ENCODE measurements around the gene TMED7. TPM values are rescaled to one million over a fixed set of nuclear protein-coding genes. Genes with fewer than 3 reads are reported as not detected.

Gene TMED7
- total and polyA plus RNA-seq, 4 donors: 43.4 to 140 (median 65.8) TPM

- no peak for TF ChIP-seq JUND (IDR thresholded peaks at IDR 0.05)
- no peak for TF ChIP-seq YY1 (IDR thresholded peaks at IDR 0.05)
- H3K27ac ChIP-seq (ENCODE audit: low read depth in 1 of 2, low read length in 2 of 2): no peak overlapping the region
- H3K9ac ChIP-seq (ENCODE audit: low read depth in 1 of 2, low read length in 2 of 2): no peak overlapping the region
- no peaks in the 10 kb centered on the region for H3K36me3 ChIP-seq (ENCODE audit: control insufficient read depth in 4 of 4, insufficient read depth in 3 of 4, low read depth in 1 of 4, low read length in 3 of 4)
- H3K4me1 ChIP-seq (ENCODE audit: control insufficient read depth in 4 of 4, insufficient read depth in 4 of 4, low read length in 3 of 4): no peaks in the 10 kb centered on the region
- H3K9me3 ChIP-seq (ENCODE audit: control insufficient read depth in 4 of 4, low read length in 3 of 4): no peaks in the 10 kb centered on the region
- DNase-seq (ENCODE audit: low spot score): no peak
- H3K4me3 ChIP-seq (ENCODE audit: low read depth in 1 of 3, low read length in 3 of 3): no peak overlapping the region
- 88% methylated on average over 2 of the region's 2 CpGs for WGBS
- no peaks in the 10 kb centered on the region for H3K27me3 ChIP-seq (ENCODE audit: control insufficient read depth in 4 of 4, insufficient read depth in 4 of 4, low read length in 3 of 4)
Observed at GRCh38 chr5:115573133-115573532, 52.7 kb downstream of the TMED7 start.

- Histone ChIP-seq H3K4me3 (ENCODE audit: low read depth in 1 of 3, low read length in 3 of 3) (no peak overlapping the region), H3K9ac (ENCODE audit: low read depth in 1 of 2, low read length in 2 of 2) (no peak overlapping the region), H3K9me3 (ENCODE audit: control insufficient read depth in 4 of 4, low read length in 3 of 4) (no peaks in the 10 kb centered on the region), H3K4me1 (ENCODE audit: control insufficient read depth in 4 of 4, insufficient read depth in 4 of 4, low read length in 3 of 4) (no peaks in the 10 kb centered on the region), H3K27ac (ENCODE audit: low read depth in 1 of 2, low read length in 2 of 2) (no peak overlapping the region), H3K27me3 (ENCODE audit: control insufficient read depth in 4 of 4, insufficient read depth in 4 of 4, low read length in 3 of 4) (no peaks in the 10 kb centered on the region), H3K36me3 (ENCODE audit: control insufficient read depth in 4 of 4, insufficient read depth in 3 of 4, low read depth in 1 of 4, low read length in 3 of 4) (no peaks in the 10 kb centered on the region)
- DNase-seq (ENCODE audit: low spot score): no peak
- TF ChIP-seq EGR1 (IDR thresholded peaks at IDR 0.05; ENCODE audit: low read depth in 2 of 2): no peak
- no peak for TF ChIP-seq HNF4A (conservative IDR thresholded peaks at IDR 0.05)
- no peak for TF ChIP-seq RAD21 (IDR thresholded peaks at IDR 0.05)
- TF ChIP-seq GABPA (IDR thresholded peaks at IDR 0.05 in 1 of 2, conservative IDR thresholded peaks at IDR 0.05 in 1 of 2): no peak
- no peak for TF ChIP-seq REST (IDR thresholded peaks at IDR 0.05)
- no peak for TF ChIP-seq FOXA2 (IDR thresholded peaks at IDR 0.05)
- TF ChIP-seq NR2F2 (IDR thresholded peaks at IDR 0.05): no peak
- no peak for TF ChIP-seq JUND (IDR thresholded peaks at IDR 0.05)
- no peak for TF ChIP-seq SP1 (IDR thresholded peaks at IDR 0.05)
- TF ChIP-seq CTCF (IDR thresholded peaks at IDR 0.05; ENCODE audit: low read depth, low read length, missing input control): no peak
- TF ChIP-seq TAF1 (conservative IDR thresholded peaks at IDR 0.05): no peak
- TF ChIP-seq HNF4G (IDR thresholded peaks at IDR 0.05): no peak
- no peak for TF ChIP-seq YY1 (IDR thresholded peaks at IDR 0.05)
- TF ChIP-seq MAX (IDR thresholded peaks at IDR 0.05): no peak
- no peak for TF ChIP-seq RXRA (IDR thresholded peaks at IDR 0.05)
- no peak for TF ChIP-seq ATF3 (IDR thresholded peaks at IDR 0.05)
- TF ChIP-seq FOXA1 (IDR thresholded peaks at IDR 0.05): no peak
- TF ChIP-seq ZBTB33 (IDR thresholded peaks at IDR 0.05): no peak
- WGBS: 90% methylated on average over 5 of the region's 5 CpGs
Observed at GRCh38 chr5:115571441-115571878, 54.4 kb downstream of the TMED7 start.
